ENCODE data around the gene ATG16L2. TPM values are rescaled to one million over a fixed set of nuclear protein-coding genes. Genes with fewer than 3 reads are reported as not detected.
"Not testable (repeated sequence)": the region's sequence is repeated elsewhere in the genome, so short reads cannot be mapped to it uniquely, and the experiment has no call there.

The ATG16L2 gene
- total RNA-seq, 4 donors from 2014 or later: 8.3 to 27.9 (median 16.5) TPM

GRCh38 chr11:72824020-72824419 is 9.8 kb downstream of the ATG16L2 start:
- 100% methylated on average over 1 of the region's 7 CpGs; no CpG with 5 or more reads in 1 of the 2 donors for WGBS, 2 donors (ENCODE audit: low coverage in 1 of 2)
- Histone ChIP-seq H3K4me1 (peaks cover 0 to 25% (median 6%) of the 10 kb centered on the region in 3 donors), H3K36me3 (peaks cover 0 to 22% of the 10 kb centered on the region in 2 donors), H3K27me3 (no peaks in the 10 kb centered on the region), H3K9me3 (no peaks in the 10 kb centered on the region), H3K27ac (peak overlapping the region in 2 of 4 donors; percentile 22 to 76), H3K4me3 (no peak overlapping the region)
- TF ChIP-seq POLR2A (IDR thresholded peaks at IDR 0.05) (no peak), POLR2AphosphoS5 (IDR thresholded peaks at IDR 0.05) (no peak), EP300 (IDR thresholded peaks at IDR 0.05) (no peak), CTCF (IDR thresholded peaks at IDR 0.05) (no peak)
- ATAC-seq: no peak

- WGBS, 2 donors (ENCODE audit: low coverage in 1 of 2): 67 to 100% methylated on average over 1 to 6 of the region's 15 CpGs
- H3K4me1 ChIP-seq: peaks cover 0 to 25% (median 6%) of the 10 kb centered on the region in 3 donors
- H3K4me3 ChIP-seq: no peak overlapping the region
- H3K27ac ChIP-seq: no peak overlapping the region
- peaks cover 0 to 23% of the 10 kb centered on the region in 2 donors for H3K36me3 ChIP-seq
- no peak for ATAC-seq
- H3K9me3 ChIP-seq: no peaks in the 10 kb centered on the region
- no peak for TF ChIP-seq POLR2A (IDR thresholded peaks at IDR 0.05)
- H3K27me3 ChIP-seq: no peaks in the 10 kb centered on the region
Observed at GRCh38 chr11:72824811-72825505, 10.7 kb downstream of the ATG16L2 start.

- Histone ChIP-seq H3K36me3 (peaks cover 0 to 20% of the 10 kb centered on the region in 2 donors), H3K27ac (no peak overlapping the region), H3K4me3 (no peak overlapping the region), H3K27me3 (no peaks in the 10 kb centered on the region), H3K9me3 (no peaks in the 10 kb centered on the region), H3K4me1 (peaks cover 0 to 22% (median 6%) of the 10 kb centered on the region in 3 donors)
- TF ChIP-seq POLR2A (IDR thresholded peaks at IDR 0.05) (no peak), CTCF (IDR thresholded peaks at IDR 0.05) (no peak), EP300 (IDR thresholded peaks at IDR 0.05) (no peak), POLR2AphosphoS5 (IDR thresholded peaks at IDR 0.05) (no peak)
- 20% methylated on average over 1 of the region's 4 CpGs; no CpG with 5 or more reads in 1 of the 2 donors for WGBS, 2 donors (ENCODE audit: low coverage in 1 of 2)
- ATAC-seq: no peak
Observed at GRCh38 chr11:72825661-72826060, 11.4 kb downstream of the ATG16L2 start.

GRCh38 chr11:72826191-72826941 is 12.2 kb downstream of the ATG16L2 start:
- Histone ChIP-seq H3K36me3 (peaks cover 0 to 19% of the 10 kb centered on the region in 2 donors), H3K9me3 (no peaks in the 10 kb centered on the region), H3K4me3 (no peak overlapping the region), H3K27me3 (no peaks in the 10 kb centered on the region), H3K4me1 (peaks cover 0 to 19% (median 3%) of the 10 kb centered on the region in 3 donors), H3K27ac (peak overlapping the region in 1 of 4 donors; percentile 11)
- ATAC-seq: no peak
- TF ChIP-seq POLR2AphosphoS5 (IDR thresholded peaks at IDR 0.05): no peak
- TF ChIP-seq CTCF (IDR thresholded peaks at IDR 0.05): no peak
- TF ChIP-seq EP300 (IDR thresholded peaks at IDR 0.05): no peak
- no peak for TF ChIP-seq POLR2A (IDR thresholded peaks at IDR 0.05)
- WGBS, 2 donors (ENCODE audit: low coverage in 1 of 2): 100% methylated on average over 3 of the region's 15 CpGs; no CpG with 5 or more reads in 1 of the 2 donors

GRCh38 chr11:72826942-72827480 is 12.8 kb downstream of the ATG16L2 start:
- Histone ChIP-seq H3K4me1 (peaks cover 2 to 19% (median 5%) of the 10 kb centered on the region in 3 donors), H3K4me3 (no peak overlapping the region), H3K27me3 (no peaks in the 10 kb centered on the region), H3K36me3 (peaks cover 0 to 19% of the 10 kb centered on the region in 2 donors), H3K9me3 (no peaks in the 10 kb centered on the region), H3K27ac (peak overlapping the region in 1 of 4 donors; percentile 4)
- TF ChIP-seq CTCF (IDR thresholded peaks at IDR 0.05): no peak
- no peak for TF ChIP-seq POLR2A (IDR thresholded peaks at IDR 0.05)
- TF ChIP-seq POLR2AphosphoS5 (IDR thresholded peaks at IDR 0.05): no peak
- 100% methylated on average over 1 of the region's 8 CpGs for WGBS, 2 donors (ENCODE audit: low coverage in 1 of 2)
- no peak for ATAC-seq

GRCh38 chr11:72827656-72828055 is 13.4 kb downstream of the ATG16L2 start:
- Histone ChIP-seq H3K36me3 (peaks cover 0 to 19% of the 10 kb centered on the region in 2 donors), H3K27ac (peak overlapping the region in 2 of 4 donors; percentile 4 to 41), H3K4me1 (peaks cover 2 to 19% (median 12%) of the 10 kb centered on the region in 3 donors)
- H3K27me3 ChIP-seq, H3K4me3 ChIP-seq, H3K9me3 ChIP-seq, ATAC-seq: not testable (repeated sequence)
- WGBS, 2 donors (ENCODE audit: low coverage in 1 of 2): 48 to 76% methylated on average over 3 to 7 of the region's 11 CpGs
